Activated CD4-positive, alpha-beta T cell treated with anti-CD3 and anti-CD28 coated beads for 24 hours (primary cell): ENCODE results near the gene MGST2.

Source experiments
- DNase-seq, 2 donors: peaks; one replicate each; pipeline ENCODE4 v3.0.0-alpha.2; 2020; ENCODE audit warnings: low read depth in 2 of 2

MGST2 gene

DNA sequence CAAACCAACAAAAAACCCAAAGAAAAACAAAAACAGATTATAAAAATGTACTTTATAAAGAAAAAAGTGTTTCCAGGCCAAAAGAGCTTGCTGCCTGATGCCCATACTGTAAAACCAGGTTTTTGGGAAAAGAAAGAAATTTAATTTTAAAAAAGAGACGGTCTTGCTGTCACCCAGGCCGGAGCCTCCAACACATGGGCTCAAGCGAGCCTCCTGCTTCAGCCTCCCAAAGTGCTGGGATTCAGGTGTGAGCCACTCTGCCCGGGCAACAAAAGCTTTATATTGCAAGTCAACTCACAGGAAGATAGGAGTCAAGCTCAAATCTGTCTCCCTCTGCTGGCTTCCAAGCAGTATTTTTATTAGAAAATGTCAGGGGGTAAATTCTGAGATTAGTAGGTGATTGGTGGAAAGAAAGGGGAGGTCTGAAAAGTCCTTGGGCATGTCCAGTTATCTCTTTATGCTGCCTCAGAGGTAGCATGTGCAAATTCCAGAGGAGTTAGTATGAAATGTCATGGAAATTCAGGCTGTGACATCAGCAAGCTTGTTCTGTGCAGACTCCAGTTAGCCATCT is 39.4 kb downstream of the MGST2 start:
- DNase-seq: no peak

DNA sequence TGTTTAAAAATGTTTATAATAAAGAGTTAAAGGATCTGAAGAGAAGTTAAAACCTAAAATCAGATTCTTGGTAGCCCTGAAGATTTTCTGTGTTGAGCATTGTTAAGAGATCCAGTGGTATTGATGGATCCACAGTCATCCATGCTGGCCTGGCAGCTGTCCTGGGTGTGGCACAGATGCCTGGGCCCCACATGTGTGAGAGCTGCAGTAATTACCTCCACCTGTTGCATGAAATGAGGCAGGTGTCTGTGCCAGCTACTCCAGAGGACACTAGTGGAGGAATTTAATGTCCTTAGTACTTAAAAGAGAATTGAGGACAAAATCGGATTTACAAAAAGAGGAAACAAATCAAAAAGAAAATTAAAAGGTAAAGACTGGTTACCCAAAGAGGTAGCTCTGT is 44.0 kb downstream of the MGST2 start:
- no peak for DNase-seq

DNA sequence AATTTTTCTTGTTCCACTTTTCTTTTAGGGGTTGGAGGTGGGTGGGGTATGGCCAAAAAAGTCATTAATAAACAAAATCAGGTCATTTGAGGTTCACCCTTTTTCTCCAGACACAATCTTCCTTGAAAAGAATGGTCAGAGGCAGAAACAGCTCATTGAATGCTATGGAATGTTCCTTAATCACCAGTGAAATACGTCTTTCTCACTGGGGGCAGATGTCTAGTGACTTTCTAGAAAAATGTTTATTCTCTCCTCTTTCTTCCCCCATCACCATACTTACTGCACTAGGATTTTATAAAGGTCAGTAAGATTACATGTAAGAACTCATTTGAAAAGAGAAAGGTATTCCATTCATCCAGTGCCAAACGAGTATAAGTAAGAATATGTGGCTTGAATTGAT is 44.5 kb downstream of the MGST2 start:
- DNase-seq: no peak

DNA sequence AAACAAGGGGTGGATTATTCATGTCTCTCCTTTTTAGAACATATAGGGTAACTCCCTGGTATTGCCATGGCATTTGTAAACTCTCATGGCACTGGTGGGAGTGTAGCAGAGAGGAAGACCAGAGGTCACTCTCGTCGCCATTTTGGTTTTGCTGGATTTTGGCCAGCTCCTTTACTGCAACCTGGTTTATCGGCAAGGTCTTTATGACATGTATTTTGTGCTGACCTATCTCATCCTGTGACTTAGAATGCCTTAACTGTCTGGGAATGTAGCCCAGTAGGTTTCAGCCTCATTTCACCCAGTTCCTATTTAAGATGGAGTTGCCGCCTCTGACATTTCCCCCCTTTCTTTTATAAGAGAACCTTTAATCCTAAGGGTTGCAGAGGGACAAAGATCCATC is 45.8 kb downstream of the MGST2 start:
- DNase-seq: no peak

DNA sequence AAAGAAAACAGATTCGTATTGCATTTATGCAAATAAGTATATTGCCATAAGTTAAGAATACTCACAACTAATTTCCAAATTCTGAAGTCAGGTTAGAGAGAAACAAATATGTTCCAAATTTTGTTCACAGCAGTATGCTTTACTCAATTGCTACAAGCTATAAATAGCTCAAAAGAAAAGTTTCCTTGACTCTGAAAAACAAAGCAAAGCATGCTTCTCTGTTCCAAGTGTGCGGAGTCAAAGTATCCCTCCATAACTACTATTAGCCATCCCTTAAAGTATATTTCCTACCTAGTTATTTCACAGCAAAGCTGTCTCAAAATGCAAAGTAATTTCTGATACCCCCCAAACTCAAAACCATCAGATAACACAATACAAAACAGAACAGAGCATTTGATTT is 47.3 kb downstream of the MGST2 start:
- no peak for DNase-seq

DNA sequence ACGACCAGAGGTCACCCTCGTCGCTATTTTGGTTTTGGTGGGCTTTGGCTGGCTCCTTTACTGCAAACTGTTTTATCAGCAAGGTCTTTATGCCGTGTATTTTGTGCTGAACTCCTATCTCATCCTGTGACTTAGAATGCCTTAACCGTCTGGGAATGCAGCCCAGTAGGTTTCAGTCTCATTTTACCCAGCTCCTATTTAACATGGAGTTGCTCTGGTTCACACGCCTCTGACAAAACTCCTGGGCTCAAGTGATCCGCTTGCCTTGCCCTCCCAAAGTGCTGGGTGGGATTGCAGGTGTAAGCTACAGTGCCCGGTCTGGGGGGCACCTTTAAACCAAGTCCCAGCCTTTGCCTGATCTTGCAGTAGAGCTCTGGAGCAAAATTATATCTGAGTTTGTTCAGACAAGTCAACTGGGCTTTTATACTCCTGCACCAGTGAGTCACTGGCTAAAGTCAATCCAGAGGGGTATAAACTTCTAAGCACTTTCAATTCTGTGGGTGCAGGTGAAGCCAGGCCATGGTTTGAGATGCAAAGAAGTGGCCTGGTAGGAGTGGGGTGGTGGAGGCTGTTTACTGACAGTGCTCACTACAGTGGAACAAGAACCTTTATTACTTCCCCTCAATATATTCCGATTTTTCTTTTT is 50.2 kb downstream of the MGST2 start:
- no peak for DNase-seq

DNA sequence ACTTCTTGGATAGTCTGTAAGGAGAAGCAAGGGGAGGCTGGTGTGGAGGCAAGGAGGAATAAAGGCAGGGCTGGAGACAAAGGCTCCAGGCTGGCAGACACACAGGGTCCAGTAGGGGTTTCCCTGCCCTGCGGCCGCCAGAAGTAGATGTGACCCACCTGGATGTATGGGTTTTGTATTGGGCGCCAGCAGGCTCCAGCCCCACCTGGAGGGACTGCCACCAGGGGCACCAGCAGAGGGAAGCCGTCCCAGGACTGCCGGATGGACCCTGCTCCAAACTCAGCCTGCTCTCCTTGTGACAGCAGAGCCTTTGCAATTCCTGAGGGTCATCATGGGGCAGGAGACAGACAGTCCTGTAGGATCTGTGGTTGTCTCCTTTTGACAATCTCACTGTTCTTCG is 52.7 kb downstream of the MGST2 start:
- no peak for DNase-seq

DNA sequence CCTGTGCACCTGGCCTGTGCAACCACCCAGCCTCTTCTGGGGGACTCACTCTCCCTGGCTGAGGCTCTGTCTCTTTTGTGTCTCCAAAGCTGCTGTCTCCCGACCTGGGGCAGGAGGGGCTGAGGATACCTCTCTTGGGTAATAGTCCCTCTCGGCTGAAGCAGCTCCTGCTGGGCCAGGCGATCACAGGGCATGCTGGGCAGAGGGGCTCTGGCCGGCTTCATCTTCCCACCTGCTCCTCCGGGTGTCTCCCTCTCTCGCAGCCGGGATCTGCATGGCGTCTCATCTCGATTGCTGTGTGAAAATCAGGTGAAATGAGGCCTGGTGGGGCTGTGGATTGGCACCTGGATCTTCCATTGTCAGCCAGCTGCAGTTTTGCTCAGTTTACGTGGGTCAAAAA is 53.2 kb downstream of the MGST2 start:
- no peak for DNase-seq

DNA sequence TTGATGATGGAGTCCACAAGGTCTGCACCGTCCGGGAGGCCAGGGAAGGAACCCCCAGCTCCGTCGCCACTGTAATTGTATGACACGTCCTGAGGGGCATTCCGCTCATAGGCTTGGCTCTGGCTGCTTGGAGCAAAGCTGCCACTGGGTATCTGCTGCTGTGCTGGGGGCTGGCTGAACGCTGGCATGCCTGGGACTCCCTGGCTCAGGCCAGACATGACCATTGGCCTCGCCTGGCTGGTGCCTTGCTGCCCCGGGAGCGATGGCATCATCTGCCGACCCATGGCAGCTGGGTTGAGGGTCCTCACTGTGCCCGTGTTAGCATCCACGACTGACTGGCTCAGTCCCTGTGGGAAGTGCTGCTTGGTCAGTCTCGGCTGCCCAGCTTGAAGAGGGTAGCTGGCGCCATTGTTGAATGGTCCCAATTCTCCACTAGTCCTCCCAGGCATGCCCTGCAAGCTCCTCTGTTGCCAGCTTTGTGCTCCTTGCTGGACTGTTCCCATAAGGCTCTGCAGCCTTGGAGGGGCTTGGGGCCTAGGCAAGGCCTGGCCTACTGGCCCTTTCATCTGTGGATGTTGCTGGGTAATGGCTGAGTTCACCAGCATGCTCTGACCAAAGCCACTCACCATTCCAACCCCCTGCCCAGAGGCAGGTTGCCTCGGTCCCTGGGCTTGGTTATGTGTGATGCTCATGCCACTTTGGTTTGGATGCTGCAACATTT is 53.9 kb downstream of the MGST2 start:
- DNase-seq: no peak

DNA sequence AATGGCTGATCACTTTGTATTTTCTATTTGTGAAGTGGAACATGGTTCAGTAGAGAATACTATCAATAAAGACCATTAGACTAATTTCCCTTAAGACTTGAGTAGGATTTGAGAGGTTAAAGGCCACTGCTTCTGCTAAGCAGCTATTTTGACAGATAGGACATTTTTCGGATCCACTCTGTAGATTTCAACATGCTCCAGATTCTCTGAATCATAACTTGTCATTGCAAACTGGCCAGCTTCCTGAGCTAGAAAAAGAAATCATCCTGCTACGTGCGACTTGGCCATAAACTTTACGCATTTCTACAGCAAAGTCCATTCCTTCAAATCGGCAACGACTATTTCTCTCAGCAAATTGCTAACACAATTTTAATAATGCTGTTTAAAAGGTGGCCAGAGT is 55.2 kb downstream of the MGST2 start:
- DNase-seq: no peak

DNA sequence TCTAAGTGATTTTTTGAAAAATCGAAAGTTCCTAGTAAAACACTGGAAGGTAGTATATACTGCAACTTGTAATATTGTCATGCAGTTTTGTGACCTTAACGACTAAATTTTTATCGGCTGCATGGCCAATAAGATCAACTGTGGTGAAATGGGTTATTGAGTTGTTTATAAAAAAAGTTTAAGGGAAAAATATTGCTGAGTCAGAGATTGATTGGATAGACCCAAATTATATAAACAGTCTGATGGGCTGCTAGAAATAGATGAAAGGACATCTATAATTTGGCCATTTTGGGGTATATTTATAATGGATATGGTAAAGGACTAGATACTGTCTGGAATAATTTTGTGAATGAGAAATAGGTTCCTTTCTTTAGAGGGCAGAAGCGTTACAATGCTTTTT is 56.2 kb downstream of the MGST2 start:
- DNase-seq: no peak

DNA sequence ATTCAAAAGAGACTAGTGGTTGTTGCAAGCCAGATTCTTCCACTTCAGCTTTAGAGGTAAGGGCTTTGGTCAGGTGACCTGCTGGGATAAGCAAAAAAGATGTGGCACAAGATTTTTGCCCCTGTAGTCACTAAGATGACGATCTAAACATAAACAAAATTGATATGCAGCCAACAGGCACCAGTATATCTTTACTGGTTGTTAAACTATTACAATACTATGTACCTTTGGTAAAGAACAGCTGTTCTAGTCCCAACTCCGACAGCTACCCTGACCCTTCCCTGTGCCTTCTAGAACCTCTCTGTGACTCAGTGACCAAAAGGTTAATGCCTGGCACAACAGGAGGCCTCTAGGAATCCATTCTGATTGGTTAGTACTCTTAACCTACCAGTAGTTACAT is 59.6 kb downstream of the MGST2 start:
- no peak for DNase-seq

DNA sequence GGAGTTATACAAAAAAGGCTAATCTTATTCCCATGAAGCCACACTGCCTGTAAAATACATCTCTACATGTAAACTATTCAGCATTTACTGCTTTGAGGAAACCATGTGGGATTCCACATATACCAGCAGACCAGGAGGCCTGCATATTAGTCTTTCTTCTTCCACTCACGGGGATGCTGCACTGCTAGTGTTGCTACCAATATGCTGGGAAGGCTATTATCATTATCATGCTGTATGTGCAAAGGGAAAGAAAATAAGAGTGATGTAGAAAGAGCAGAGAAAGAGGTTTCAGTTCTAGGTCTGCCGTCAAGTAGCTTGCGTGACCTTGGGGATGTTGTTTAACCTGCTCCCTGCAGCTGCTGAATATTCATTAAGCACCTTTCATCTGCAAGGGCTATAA is 61.0 kb downstream of the MGST2 start:
- no peak for DNase-seq

DNA sequence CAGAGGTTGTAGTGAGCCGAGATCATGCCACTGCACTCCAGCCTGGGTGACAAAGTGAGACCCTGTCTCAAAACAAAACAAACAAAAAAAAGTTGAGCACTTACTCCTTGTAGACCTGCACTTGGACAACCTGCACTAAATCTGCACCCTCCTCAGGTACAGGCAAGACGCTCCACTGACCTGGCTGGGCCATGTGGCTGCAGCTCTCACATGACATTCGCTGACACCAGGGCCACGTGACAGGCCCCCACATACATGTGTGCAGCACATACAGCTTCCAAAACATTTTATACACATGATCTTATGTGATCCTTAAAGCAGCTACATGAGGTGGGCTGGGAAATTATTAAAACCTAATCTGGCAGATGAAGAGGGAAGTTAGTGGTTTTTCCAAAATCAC is 62.5 kb downstream of the MGST2 start:
- no peak for DNase-seq

DNA sequence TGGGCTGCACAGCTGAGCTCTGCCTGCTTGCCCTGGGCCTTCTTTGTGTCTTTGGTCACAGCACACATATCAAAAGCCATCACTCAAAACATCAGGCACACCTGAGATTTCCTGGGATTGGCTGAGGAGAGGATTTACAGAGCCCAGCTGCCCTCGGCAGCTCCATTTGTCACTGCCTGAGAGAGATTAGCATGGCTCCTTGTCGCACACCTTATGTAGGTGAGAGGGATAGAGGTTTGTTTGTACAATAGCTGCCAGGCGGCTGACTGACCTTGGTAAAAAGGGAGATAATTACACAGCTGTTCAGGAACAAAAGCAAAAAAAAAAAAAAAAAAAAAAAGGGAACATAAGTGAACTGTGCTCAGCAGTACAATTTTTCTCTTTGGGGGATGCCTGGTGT is 63.2 kb downstream of the MGST2 start:
- DNase-seq: no peak

DNA sequence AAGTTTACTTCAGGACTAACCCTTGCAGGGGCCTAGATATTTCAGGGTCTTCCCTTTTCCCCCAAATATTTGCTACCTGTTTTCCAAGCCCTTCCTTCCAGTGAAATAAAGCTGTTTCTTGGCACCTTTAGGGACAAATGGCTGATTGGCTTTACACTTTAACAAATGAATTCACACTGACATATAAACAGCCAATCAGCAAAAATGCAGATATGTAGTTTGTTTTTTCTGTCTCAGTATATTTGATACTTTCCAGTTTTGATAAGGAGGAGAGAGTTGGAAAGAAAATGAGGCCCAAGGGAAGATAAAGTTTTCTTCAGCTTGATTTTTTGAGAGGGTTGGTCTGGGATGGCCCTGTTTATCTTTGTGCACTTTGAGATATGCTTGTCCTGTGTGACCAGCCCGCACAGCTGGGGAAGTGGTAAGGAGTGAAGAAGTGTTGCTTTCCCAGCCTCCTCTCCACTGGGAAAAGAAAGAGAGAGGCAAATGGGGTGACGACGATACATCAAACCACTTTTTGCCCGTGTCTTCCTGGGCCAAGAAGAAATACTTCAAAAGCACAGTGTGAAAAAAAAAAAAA is 67.5 kb downstream of the MGST2 start:
- DNase-seq: no peak

DNA sequence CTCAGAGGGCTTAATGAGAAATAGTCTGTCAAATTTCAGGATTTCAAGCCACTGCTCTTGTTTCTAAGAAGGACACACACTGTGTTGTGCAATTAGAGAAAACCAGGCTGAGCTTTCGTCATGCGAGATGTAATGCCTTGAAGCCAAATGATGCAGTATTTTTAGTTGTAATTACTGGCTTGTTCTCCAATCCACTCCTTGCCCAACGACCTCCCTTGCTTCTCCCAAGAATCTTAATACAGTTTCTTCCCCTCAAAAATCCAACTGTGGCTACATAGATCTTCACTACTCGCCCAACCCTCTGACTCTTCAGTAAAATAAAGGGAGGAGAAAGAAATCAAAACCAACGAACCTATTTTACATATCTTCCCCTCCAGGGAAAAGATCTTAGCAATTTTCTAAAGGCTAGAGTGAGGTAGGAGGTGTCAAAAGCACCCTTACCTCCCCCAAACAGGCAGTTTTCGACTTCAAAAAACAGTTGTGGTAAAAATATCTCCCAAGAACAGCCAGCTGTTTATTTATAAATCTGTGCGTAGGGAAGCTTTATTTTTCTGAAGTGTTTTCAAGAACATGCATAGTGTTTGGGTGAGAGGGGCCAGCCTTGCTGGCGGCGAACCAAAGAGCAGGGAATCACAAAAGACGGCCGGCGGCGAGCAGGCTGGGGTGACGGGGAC is 68.7 kb downstream of the MGST2 start:
- DNase-seq: no peak

DNA sequence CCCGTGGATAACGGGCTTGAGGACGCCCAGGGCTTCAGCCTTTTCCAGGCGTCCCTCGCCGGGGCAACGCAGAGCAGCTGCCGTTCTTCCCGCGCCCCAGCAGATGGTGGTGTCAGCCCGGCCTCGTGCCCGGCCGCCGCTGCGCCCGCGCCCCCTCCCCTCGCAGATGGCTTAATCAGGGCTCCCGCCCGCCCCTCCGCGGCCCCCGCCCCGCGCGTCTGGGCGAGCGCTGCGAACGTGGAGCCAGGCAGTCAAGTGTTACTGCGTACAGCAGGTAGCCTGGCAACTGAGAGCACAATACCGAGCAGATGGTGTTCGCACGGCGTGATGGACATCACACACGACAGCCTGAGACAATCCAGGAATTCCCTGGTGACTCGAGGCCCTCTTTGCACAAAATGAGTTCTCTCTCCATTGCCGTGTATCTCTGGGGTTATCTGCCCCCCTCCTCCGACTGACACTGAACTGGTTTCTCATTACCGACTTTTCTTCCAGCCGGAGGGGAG is 69.3 kb downstream of the MGST2 start:
- peak; percentile 23 to 52 for DNase-seq

DNA sequence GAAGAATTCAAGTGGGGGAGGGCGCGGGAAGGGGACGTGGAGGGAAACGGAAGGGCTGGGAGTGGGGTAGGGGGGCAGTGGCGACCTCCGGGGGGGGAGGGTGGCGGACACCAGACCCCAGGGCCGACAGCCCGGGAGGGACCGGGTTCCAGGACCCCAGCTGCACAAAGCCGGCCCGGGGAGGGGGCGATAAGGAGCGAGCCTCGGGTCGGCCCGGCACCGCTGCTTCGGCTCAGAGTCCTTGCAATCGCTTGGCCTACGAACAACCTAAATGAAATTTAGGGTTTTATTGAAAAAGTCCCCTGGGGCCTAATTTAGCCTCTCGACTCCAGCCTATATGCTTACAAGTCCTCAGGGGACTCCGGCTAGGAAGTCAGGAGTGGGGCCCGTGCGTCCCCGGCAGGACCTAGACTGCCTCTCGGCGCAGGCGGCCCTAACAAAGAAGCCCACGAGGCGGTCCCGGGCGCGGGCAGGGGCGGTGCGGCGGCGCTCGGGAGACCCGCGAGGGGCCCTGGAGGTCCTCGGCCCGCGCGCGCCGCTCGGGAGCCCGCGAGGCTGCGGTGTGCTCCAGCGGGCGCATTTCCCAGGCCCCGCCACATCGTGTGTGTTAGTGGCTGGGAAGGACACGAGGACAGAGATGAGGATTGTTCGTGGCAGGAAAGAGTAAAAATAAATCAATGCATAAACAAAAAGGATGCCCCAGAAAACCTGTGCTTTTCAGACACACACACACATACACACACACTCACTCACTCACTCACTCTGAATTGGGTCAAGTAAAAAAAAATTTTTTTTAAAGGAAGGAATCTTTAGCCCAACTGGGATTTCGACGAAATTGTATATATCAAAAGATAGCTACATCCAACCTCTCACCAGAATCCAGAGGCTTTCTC is 70.0 kb downstream of the MGST2 start:
- no peak for DNase-seq

DNA sequence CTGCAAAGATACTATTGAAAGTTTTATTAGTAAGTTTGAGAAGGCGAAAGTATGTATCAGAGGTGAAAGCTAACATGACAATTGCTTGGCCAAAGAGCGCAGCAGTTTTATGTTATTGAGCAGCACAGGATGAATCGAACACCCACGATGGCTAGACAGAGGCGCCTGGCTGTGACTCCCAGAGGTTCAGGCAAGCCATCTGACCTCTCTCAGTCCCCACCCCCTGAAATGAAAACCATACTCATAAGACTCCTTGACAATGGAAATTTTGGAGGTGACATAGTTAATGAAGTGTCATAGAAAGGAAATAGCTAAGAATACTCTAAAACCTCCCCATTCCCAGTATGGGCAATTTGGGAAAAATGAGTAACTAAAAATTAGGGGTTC is 70.6 kb downstream of the MGST2 start:
- DNase-seq: no peak

DNA sequence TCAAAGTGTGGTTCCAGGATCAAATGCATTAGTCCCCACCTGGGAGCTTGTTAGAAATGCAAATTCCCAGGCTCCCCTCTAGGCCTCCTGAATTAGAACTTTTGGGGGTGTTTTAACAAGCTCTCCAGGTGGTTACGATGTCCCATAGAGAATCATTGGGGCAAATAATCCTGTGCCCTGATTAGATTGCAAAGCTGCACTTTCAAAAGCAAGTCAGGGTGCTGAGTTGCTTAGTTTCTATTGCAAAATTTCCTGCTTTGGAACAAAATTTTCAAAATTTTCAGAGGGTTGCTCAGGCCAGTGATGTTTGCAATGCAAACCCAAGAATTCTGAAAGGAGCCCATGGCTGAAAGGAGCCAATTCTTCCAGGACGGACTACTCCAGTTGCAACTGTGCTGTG is 71.0 kb downstream of the MGST2 start:
- no peak for DNase-seq
